ENCODE results near the gene KLHL24.

DNA sequence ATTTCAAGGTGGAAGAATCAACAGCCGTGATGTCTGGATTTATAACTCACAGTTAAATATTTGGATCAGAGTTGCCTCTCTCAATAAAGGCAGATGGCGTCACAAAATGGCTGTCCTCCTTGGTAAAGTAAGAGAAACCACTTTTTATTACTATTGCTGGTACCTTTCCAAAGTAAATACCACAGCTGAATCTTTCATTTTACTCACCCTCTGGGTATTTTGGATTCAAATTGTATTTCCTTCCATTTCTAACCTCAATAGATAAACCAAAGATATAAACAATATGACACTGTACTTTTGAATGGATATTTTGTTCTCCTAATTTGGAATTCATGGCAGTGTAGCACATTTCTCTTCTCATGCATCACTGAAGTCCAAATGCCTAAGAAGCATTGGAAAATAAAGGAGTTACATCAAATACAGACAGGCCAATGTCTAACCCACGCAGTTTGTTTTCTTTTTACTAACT lies 29.5 kb downstream of the KLHL24 start:
- TF ChIP-seq EZH2phosphoT487 (IDR thresholded peaks at IDR 0.05; ENCODE audit: borderline replicate concordance, low read length): no peak
- TF ChIP-seq EZH2 (IDR thresholded peaks at IDR 0.05; ENCODE audit: low read length, unreplicated experiment): no peak

Measured in PC-3 (cell line).